Measurements from ENCODE around the gene WDFY3.
"Not testable (repeated sequence)": the region's sequence is repeated elsewhere in the genome, so short reads cannot be mapped to it uniquely, and the experiment has no call there.

GRCh38 chr4:84664767-84665166 lies 301.7 kb downstream of the WDFY3 start:
- not testable (repeated sequence) for TF ChIP-seq CTCF, POLR2AphosphoS5, POLR2A (IDR thresholded peaks at IDR 0.05)

Data from stomach (tissue), 4 donors.